Activated naive CD4-positive, alpha-beta T cell treated with anti-CD3 and anti-CD28 coated beads for 36 hours (primary cell): ENCODE results near the gene STK32C. TPM values are rescaled to one million over a fixed set of nuclear protein-coding genes. Genes with fewer than 3 reads are reported as not detected.

ENCODE experiments used
- CTCF ChIA-PET: fragments of 350-600 bp; sonication (Branson Sonifier 250); formaldehyde crosslinking; loops from one replicate; lab custom pipeline; 2021; ENCODE audit warnings: antibody characterized with exemption; lab: Charles Lee
- DNase-seq: peaks from one replicate; pipeline ENCODE4 v3.0.0-alpha.2; 2020
- H3K27ac Mint-ChIP-seq: one replicate; pipeline ENCODE4 v1.8.0; 2021; ENCODE audit warnings: mild to moderate bottlenecking, mixed read lengths
- H3K27me3 Mint-ChIP-seq: one replicate; pipeline ENCODE4 v1.8.0; 2021; ENCODE audit warnings: low read depth, mixed read lengths
- H3K36me3 Mint-ChIP-seq: one replicate; pipeline ENCODE4 v1.8.0; 2021; ENCODE audit warnings: low read depth, mixed read lengths
- H3K4me1 Mint-ChIP-seq: one replicate; pipeline ENCODE4 v1.8.0; 2021; ENCODE audit warnings: low read depth, mixed read lengths
- H3K4me3 Mint-ChIP-seq: one replicate; pipeline ENCODE4 v1.8.0; 2021; ENCODE audit warnings: mild to moderate bottlenecking, moderate library complexity, mixed read lengths
- H3K9me3 Mint-ChIP-seq: one replicate; pipeline ENCODE4 v1.8.0; 2021; ENCODE audit warnings: mixed read lengths
- intact Hi-C: fragments of 100-400 bp; cut with micrococcal nuclease; formaldehyde crosslinking; loops from one replicate; pipeline ENCODE4 v1.15.1; 2023
- total RNA-seq, 2 experiments: library from RNA; stranded (reverse); gene quantifications; one replicate each; pipeline ENCODE4 v1.2.3, GENCODE V29; 2021

Gene STK32C
- total RNA-seq, 2 experiments from 2014 or later = 16.5 to 16.6 TPM

DNA sequence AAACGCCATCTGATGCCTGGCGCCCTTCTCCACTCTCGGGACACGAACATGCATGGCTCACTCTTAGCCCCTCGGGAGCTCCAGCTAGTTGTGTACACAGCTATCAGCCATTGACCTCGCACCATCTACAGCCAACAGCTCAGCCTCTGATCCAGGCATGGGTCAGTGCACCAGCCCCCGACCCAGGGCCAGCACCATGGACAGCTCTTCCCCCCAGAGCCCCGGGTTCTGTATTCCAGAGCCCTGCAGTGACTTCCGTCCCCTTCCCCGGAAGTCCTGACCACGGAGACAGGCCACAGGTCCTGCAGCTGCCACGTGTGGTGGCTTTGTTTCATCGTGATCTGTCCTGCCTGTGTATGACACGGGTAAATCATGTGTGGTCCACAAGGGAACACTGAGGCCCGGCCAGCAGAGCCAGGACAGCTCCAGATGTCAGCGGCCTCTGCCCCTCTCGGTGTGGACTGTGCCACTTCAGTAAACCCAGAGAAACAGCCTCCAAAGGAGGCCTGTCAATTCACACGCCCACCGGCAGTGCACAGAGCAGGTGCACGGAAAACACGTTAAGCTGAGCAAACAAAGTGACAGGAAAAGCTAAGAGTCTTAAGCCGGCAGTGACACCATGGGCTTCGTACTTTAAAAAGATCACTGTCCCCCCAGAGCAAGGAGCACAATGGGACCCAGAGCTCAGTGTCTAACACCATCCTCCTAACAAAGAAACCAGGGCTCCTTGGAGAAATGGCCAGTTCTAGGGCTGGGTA is 13.0 kb downstream of the STK32C start:
- DNase-seq = no peak
- intact Hi-C loops = no loop called here
- no peaks in the 10 kb centered on the region for H3K9me3 Mint-ChIP-seq
- no peak overlapping the region for H3K4me3 Mint-ChIP-seq
- no peaks in the 10 kb centered on the region for H3K27me3 Mint-ChIP-seq
- H3K27ac Mint-ChIP-seq = no peak overlapping the region
- H3K4me1 Mint-ChIP-seq = peaks cover 2% of the 10 kb centered on the region
- H3K36me3 Mint-ChIP-seq = no peaks in the 10 kb centered on the region
- CTCF ChIA-PET = interaction anchor here (1.0 kb wide), 1 partner anchor 66 kb away, joined by 3 read pairs; no protein-coding TSS in a partner anchor

DNA sequence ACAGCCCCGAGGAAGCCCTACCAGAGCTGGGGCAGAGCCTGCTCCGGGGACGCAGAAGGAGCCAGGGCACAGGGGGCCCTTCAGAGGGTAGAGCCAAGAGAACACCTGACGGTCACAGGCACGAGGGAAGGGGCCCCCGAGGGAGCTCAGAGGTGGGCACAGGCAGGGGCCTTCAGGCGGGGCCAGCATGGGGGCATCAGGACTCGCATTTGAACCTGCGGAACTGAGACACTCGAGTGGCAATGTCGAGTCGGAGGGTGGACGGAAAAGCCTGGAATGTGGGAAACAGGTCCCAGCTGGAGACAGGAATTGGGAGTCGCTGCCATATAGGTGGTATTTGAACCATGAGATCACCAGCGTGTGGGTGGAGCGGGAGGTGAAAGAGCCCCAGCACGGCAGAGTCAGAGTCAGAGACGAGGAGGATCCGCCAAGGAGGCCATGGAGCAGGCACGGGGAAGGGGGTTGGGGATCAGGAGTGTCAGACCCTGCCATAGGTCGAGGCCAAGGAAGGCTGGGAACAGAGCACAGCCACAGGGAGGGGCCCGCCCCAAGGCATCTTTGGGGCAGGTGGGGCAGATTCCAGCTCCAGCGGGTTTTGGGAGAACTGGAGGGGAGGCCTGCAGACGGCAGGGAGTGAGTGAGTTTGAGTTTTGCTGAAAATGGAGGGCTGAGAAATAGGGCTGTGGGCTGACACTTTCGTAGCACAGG is 13.8 kb downstream of the STK32C start:
- Mint-ChIP-seq H3K27ac (no peak overlapping the region), H3K36me3 (no peaks in the 10 kb centered on the region), H3K27me3 (no peaks in the 10 kb centered on the region), H3K9me3 (no peaks in the 10 kb centered on the region), H3K4me3 (no peak overlapping the region), H3K4me1 (peaks cover 2% of the 10 kb centered on the region)
- intact Hi-C loops = no loop called here
- CTCF ChIA-PET = interaction anchor here (1.0 kb wide), 1 partner anchor 67 kb away, joined by 3 read pairs; no protein-coding TSS in a partner anchor
- no peak for DNase-seq

DNA sequence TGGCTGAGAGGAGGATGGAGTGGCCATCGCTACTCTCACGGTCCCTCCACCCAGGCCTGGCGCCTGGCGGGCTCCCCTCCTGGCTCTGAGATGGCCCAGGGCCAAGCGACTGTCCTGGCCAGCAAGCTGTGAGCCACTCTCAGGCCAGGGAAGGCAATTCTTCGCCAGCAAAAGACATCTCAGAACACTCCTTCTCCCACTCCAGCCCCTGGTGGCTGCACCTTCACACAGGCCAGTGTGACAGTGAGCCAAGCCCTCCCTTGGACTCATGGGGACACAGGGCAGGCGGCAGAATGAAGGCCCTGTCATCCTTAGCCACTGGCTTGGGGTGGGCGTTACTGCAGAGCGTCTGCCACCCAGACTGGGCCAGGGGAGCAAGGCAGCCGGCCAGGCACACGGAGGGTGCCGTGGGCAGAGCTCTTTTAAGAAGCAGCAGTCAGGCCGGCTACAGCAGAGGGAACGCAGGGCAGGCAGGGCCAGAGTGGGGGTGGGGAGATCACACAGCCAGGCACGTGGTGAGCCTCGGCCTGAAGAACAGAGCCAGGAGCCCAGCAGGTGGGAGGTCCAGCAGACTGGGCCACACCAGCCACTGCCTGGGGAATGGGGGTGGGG is 14.4 kb downstream of the STK32C start:
- CTCF ChIA-PET = no interaction called here
- H3K27me3 Mint-ChIP-seq = no peaks in the 10 kb centered on the region

DNA sequence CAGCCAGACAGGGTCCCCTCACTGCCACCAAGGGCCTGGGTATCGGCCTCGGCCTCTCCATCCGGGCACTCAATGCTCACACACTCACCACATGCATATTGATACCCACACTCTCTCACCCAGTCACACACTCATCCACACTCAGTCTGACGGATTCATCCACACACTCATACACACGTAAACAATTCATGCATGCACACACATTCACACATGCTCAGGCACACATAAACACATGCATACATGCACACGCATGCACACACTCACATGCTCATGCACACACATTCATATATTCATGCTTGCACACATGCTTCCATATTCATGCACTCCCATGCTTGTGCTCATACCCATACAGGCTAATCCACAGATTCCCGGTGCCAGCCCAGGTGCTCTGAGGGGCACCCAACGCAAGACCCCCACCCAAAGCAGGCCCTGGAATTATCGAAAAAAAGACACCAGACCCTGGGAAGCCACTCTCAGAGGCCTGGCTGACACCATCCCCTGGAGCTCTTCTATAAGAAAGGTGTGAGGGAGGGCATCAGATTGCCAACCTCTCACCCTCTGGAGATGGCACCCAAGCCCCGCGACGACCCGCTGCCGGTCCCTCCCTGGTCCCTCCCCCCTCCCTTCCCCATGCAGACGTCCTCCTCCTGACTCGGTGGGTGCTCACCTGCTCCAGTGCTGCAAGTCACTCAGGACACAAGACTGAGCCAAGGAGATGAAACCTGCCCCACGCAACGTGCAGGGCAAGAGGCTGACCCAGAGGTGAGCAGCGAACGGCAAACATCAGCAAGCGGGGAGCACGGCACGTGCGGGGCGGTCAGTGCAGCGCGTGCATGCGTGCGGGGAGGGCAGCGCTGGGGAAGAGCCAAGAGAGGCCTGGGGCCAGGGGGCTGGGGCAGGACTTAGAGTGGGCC is 15.2 kb downstream of the STK32C start:
- no peak for DNase-seq
- H3K4me1 Mint-ChIP-seq = peaks cover 2% of the 10 kb centered on the region
- intact Hi-C loops = no loop called here
- no peak overlapping the region for H3K4me3 Mint-ChIP-seq
- H3K36me3 Mint-ChIP-seq = no peaks in the 10 kb centered on the region
- H3K9me3 Mint-ChIP-seq = no peaks in the 10 kb centered on the region
- no peaks in the 10 kb centered on the region for H3K27me3 Mint-ChIP-seq
- CTCF ChIA-PET = no interaction called here
- no peak overlapping the region for H3K27ac Mint-ChIP-seq

More for the DNA sequence above, 14.4 kb downstream of the STK32C start:
- no peak overlapping the region for H3K27ac Mint-ChIP-seq
- H3K4me3 Mint-ChIP-seq = no peak overlapping the region
- H3K9me3 Mint-ChIP-seq = no peaks in the 10 kb centered on the region
- no peak for DNase-seq
- H3K36me3 Mint-ChIP-seq = no peaks in the 10 kb centered on the region
- peaks cover 2% of the 10 kb centered on the region for H3K4me1 Mint-ChIP-seq
- intact Hi-C loops = no loop called here

DNA sequence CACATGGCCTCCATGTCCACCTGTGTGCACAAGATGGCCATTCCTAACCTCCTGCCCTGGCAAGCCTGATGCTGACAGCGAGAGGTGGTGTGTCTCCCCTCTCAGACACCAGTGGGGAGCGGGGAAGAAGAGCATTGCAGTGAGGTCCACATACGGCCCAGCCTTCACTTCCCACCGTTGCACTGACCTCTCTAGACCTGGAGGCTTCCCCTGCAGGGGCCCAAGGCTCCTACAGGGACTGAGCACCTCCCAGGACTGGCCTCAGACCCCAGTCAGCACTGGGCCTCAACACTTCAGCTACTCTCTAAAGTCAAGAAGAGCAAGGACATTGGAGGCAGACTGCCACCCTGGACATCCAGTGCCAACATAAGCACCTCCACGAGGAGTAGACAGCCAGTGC is 15.9 kb downstream of the STK32C start:
- H3K27me3 Mint-ChIP-seq = no peaks in the 10 kb centered on the region
- intact Hi-C loops = no loop called here
- no peak overlapping the region for H3K4me3 Mint-ChIP-seq
- H3K36me3 Mint-ChIP-seq = no peaks in the 10 kb centered on the region
- no peaks in the 10 kb centered on the region for H3K9me3 Mint-ChIP-seq
- no peak for DNase-seq
- no peak overlapping the region for H3K27ac Mint-ChIP-seq
- CTCF ChIA-PET = no interaction called here
- H3K4me1 Mint-ChIP-seq = no peaks in the 10 kb centered on the region

DNA sequence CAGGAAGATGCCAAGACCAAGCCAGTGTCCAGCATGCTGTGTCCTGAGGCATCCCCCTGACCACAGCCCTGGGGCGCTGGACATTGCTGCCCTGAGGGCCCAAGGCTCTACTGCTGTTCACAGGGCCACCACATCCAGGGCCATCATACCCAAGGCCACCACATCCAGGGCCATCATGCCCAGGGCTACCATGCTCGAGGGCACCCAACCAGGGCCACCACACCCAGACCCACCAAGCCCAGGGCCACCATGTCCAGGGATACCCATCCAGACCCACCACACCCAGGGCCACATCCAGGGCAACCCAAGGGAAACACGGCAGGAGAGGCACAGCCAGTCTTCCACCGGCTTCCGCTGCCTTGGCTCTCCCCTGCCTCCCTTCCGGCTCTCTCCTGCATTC is 17.1 kb downstream of the STK32C start:
- Mint-ChIP-seq H3K36me3 (no peaks in the 10 kb centered on the region), H3K27ac (no peak overlapping the region), H3K9me3 (no peaks in the 10 kb centered on the region), H3K27me3 (no peaks in the 10 kb centered on the region), H3K4me1 (no peaks in the 10 kb centered on the region), H3K4me3 (no peak overlapping the region)
- CTCF ChIA-PET = no interaction called here
- intact Hi-C loops = no loop called here
- no peak for DNase-seq

DNA sequence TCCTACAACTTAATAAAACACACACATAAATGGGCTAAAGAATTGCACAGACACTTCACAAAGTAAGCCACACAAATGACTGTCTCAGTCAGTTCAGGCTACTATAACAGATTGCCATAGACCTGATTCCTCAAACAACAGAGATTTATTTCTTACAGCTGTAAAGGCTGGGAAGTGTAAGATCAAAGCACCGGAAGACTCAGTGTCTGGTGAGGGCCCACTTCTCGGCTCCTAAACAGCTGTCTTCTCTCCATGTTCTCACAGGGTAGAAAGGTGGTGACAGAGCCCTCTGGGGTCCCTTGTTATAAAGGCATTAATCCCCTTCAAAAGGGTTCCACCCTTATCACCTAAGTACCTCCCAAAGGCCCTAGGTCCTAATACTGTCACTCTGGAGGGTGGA is 18.3 kb downstream of the STK32C start:
- Mint-ChIP-seq H3K27me3 (no peaks in the 10 kb centered on the region), H3K27ac (no peak overlapping the region), H3K36me3 (no peaks in the 10 kb centered on the region), H3K4me3 (no peak overlapping the region), H3K9me3 (no peaks in the 10 kb centered on the region), H3K4me1 (no peaks in the 10 kb centered on the region)
- no peak for DNase-seq
- CTCF ChIA-PET = no interaction called here
- intact Hi-C loops = no loop called here

DNA sequence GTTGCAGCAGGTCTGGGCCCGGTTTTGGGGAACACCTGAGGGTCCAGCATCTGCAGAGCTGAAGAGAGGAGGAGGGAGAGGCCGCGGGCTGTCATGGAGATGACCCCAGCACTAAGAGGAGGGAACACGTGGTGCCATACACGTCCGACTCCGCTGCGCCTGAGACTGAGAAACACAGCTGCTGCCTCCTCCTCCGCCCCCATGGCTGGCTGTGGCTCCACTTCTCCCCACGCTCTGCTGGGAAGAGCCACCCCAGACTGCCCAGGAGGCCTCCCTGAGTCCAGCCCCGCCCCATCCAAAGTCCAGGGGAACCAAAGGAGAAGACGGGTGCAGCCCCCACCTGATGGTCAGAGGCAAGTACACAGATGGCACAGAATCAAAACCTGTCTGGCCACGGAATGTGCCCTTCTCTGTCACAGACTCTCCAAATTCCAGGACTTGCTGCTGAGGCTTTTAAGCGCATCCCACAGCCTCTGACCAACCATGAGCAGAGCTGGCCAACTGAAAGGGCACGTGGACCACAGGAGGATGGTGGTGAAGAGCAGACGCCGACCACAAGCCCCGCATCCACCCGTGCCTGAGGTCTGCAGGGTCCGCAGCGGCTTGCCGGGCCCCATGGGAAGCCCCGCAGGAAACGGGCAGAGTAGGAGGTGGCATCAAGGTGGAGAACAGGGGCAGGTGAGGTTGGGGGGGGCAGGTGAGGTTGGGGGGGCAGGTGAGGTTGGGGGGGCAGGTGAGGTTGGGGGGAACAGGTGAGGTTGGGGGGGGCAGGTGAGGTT is 24.0 kb downstream of the STK32C start:
- CTCF ChIA-PET = no interaction called here
- Mint-ChIP-seq H3K27ac (no peak overlapping the region), H3K27me3 (no peaks in the 10 kb centered on the region), H3K4me1 (peaks cover 2% of the 10 kb centered on the region), H3K4me3 (no peak overlapping the region), H3K9me3 (no peaks in the 10 kb centered on the region), H3K36me3 (no peaks in the 10 kb centered on the region)
- intact Hi-C loops = no loop called here
- DNase-seq = no peak

DNA sequence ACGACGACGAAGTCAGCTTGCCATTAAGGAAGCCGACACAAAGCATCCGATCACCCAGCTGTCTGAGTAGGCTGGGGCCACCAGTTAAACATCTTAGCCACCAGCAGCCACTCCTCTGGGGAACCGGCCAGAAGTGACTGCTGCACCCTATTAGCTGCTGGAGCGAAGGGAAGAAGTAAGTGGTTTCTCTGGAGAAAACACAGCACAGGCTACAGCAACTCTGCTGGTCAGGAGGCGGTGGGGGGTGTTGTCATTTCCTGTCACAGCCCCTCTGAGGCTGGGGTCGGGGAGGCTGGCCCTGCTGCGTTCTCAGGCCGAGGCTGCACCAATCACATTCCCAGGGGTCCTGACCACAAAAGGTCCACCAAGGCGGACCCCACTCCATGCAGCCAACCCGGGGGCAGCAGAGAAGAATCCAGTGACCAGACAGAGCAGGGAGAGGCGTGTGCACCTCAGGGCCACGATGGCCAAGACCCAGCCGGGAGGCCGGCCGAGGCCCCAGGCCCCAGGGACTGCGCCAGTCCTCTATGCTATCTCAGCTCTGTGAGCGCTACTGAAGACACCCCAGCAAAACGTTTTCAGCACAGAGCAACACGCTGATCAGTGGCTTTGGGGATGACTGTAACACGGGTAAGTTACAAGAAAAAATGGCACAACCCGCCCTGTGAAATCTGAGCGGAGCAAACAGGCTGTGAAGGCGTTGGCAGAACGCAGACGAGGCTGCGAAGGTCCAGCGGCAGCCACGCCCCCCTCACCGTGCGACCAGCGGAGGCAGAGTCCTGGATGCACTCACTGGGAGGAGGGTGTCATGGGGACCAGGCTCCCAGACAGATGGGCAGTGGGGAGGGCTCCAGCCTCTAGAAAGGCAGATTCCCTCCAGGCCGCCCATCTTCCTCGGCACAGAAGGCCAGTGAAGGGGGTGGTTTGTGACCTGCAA is 24.8 kb downstream of the STK32C start:
- H3K36me3 Mint-ChIP-seq = no peaks in the 10 kb centered on the region
- H3K9me3 Mint-ChIP-seq = no peaks in the 10 kb centered on the region
- no peak overlapping the region for H3K27ac Mint-ChIP-seq
- H3K4me1 Mint-ChIP-seq = peaks cover 2% of the 10 kb centered on the region
- no peak overlapping the region for H3K4me3 Mint-ChIP-seq
- H3K27me3 Mint-ChIP-seq = no peaks in the 10 kb centered on the region
- CTCF ChIA-PET = no interaction called here
- no peak for DNase-seq
- intact Hi-C loops = no loop called here

DNA sequence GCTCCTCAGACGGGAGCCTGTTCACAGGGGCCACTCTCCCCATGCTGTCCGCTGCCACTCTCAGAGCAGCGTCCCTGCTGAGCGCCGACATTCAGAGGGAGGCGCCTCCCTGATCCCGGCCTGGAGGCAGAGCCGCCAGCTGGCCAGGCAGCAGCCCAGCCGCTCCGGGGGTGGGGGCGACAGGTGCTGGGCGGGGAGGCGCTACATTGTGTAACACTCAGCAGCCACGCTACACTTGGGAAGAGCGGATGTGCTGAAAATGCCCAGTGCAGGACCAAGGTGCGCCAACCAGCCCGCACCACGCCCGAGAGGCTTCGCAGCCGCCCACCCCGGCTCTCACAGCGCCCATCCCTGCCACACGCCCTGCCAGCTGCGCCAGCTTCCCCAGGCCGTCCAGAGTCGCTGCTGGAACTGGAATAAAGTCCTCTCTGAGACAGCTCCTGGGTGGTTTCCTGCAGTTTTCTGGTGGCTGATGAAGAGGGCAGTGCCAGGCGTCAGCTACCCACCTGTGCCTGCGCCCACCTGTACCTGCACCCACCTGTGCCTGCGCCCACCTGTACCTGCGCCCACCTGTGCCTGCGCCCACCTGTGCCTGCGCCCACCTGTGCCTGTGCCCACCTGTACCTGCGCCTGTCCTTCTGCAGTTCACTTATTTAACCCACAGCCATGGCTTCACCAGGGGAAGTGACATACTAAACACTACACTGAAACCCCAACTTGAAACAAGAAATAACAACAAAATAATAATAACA is 25.7 kb downstream of the STK32C start:
- no peak overlapping the region for H3K4me3 Mint-ChIP-seq
- intact Hi-C loops = no loop called here
- H3K27me3 Mint-ChIP-seq = no peaks in the 10 kb centered on the region
- CTCF ChIA-PET = no interaction called here
- no peaks in the 10 kb centered on the region for H3K9me3 Mint-ChIP-seq
- no peak for DNase-seq
- H3K36me3 Mint-ChIP-seq = no peaks in the 10 kb centered on the region
- H3K4me1 Mint-ChIP-seq = peaks cover 2% of the 10 kb centered on the region
- no peak overlapping the region for H3K27ac Mint-ChIP-seq
